ENCODE results near the gene NELFE. TPM values are rescaled to one million over a fixed set of nuclear protein-coding genes. Genes with fewer than 3 reads are reported as not detected.
A peak's percentile ranks its signal among the peaks of the same experiment; 100 is the strongest.

Gene NELFE
- total RNA-seq, 1 donor from 2014 or later = 50.6 TPM

DNA sequence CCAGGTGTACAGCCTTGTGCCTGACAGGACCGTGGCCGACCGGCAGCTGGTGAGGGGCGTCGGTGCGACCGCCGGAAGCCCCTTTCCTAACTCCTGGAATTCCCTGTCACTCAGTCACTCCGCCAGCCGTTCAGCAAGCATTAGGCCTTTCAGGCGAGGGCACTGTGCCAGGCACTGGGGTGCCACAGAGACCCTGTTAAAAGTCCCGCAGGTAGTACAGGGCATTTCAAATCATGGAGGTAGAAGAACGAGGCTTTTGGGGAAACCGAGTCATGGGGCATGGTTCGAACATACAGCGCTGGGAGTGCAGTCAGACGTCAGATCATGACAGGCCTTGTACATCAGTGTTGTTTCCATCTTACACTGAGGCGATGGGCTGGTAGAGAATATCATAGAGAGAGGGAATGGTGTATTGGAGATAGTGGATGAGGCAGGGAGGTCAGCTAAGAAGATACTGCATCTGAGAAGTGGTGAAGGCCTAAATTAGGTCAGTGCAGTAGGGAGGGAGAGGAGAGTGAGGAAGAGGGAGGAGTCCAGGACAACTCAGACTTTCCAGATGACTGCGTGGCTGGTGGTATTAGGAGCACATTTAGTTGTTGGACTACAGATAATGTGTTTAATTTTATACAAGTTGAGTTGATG lies 14.1 kb upstream of the NELFE start:
- Mint-ChIP-seq H3K36me3 (ENCODE audit: low read depth) (peaks cover 10% of the 10 kb centered on the region), H3K4me1 (ENCODE audit: low read depth) (peaks cover 36% of the 10 kb centered on the region), H3K9me3 (ENCODE audit: low read depth) (no peaks in the 10 kb centered on the region)

DNA sequence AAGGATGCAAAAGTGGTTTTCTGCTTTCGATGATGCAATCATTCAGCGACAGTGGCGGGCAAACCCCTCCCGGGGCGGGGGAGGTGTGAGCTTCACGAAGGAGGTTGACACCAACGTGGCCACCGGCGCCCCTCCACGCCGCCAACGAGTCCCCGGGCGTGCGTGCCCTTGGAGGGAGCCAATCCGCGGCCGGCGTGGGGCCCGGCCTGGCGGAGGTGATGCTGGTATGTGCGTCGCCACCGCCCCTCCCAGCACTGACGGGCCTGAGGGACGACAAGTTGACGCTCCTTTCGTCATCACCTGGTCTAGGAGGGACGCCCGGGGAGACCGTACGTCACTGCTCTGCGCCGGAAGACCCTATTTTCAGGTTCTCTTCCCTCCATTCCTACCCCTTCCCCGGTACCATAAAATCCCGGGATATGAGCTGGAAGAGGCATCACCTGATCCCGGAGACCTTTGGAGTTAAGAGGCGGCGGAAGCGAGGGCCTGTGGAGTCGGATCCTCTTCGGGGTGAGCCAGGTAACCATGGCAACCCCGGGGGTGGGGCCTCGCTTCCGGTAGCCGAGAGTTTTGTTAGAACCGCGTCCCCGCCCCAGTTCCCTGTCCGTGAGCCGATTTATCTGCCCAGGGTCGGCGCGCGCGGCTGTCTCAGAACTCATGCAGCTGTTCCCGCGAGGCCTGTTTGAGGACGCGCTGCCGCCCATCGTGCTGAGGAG lies 13.4 kb upstream of the NELFE start, which contains the start of gene DXO:
TSS of gene DXO (minus strand) at position 146 of the 716 bp plus-strand sequence. CDS start 463 bp downstream, outside the sequence.
- H3K9me3 Mint-ChIP-seq (ENCODE audit: low read depth) = no peaks in the 10 kb centered on the region
- DNase-seq (ENCODE audit: low spot score) = peak; percentile 99
- TF ChIP-seq, protein P1, sequence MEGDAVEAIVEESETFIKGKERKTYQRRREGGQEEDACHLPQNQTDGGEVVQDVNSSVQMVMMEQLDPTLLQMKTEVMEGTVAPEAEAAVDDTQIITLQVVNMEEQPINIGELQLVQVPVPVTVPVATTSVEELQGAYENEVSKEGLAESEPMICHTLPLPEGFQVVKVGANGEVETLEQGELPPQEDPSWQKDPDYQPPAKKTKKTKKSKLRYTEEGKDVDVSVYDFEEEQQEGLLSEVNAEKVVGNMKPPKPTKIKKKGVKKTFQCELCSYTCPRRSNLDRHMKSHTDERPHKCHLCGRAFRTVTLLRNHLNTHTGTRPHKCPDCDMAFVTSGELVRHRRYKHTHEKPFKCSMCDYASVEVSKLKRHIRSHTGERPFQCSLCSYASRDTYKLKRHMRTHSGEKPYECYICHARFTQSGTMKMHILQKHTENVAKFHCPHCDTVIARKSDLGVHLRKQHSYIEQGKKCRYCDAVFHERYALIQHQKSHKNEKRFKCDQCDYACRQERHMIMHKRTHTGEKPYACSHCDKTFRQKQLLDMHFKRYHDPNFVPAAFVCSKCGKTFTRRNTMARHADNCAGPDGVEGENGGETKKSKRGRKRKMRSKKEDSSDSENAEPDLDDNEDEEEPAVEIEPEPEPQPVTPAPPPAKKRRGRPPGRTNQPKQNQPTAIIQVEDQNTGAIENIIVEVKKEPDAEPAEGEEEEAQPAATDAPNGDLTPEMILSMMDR (IDR thresholded peaks at IDR 0.05) = no peak
- H3K4me3 Mint-ChIP-seq (ENCODE audit: unreplicated experiment) = peak within 1 kb of the TSS; percentile 96
- H3K27me3 Mint-ChIP-seq (ENCODE audit: low read depth) = no peaks in the 10 kb centered on the region
- peak within 1 kb of the TSS; percentile 100 for H3K27ac Mint-ChIP-seq (ENCODE audit: unreplicated experiment)
- H3K4me1 Mint-ChIP-seq (ENCODE audit: low read depth) = peaks cover 36% of the 10 kb centered on the region
- peaks cover 16% of the 10 kb centered on the region for H3K36me3 Mint-ChIP-seq (ENCODE audit: low read depth)

More for the DNA sequence above, 14.1 kb upstream of the NELFE start:
- Mint-ChIP-seq H3K27ac (ENCODE audit: unreplicated experiment) (peak overlapping the region; percentile 100), H3K4me3 (ENCODE audit: unreplicated experiment) (peak overlapping the region; percentile 96), H3K27me3 (ENCODE audit: low read depth) (no peaks in the 10 kb centered on the region)
- TF ChIP-seq, protein P1 (IDR thresholded peaks at IDR 0.05) = no peak
- DNase-seq (ENCODE audit: low spot score) = no peak

DNA sequence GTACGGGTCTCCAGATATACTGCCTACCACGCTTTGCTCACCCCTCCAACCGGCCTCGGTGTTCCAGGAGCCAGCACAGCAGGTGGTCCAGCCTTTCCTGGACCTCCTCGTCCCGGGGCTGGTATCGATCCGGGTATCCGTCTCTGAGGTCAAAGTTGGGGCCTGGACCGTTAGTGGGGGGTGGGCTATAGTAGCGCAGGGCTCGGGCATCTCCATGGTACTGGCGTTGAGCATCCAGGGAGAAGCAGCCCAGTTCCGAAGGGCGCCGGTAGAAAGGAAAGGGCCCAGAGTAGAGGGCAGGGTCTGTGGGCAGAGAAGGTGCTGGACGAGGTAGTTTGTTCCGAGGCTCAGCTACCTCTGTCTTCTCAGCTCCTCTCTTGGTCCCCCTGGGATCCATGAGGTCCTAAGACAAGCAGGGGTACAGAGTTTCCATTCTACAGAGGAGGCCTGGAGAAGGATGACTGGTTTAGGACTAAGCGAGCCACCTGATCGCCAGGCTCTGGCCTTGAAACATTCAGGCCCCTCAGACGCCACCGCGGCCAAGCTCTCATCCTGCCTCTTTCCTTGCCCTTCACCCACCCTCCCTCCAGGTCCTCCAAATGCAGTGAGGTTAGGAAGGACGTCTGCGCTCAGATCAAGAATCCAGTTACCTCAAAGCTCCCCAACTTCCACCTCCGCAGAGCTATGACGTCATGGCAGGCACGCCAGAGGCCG lies 12.7 kb upstream of the NELFE start:
- Mint-ChIP-seq H3K27me3 (ENCODE audit: low read depth) (no peaks in the 10 kb centered on the region), H3K4me1 (ENCODE audit: low read depth) (peaks cover 36% of the 10 kb centered on the region), H3K27ac (ENCODE audit: unreplicated experiment) (peak overlapping the region; percentile 100), H3K9me3 (ENCODE audit: low read depth) (no peaks in the 10 kb centered on the region), H3K4me3 (ENCODE audit: unreplicated experiment) (peak overlapping the region; percentile 96), H3K36me3 (ENCODE audit: low read depth) (peaks cover 16% of the 10 kb centered on the region)
- DNase-seq (ENCODE audit: low spot score) = peak; percentile 93
- TF ChIP-seq, protein P1 (IDR thresholded peaks at IDR 0.05) = no peak

DNA sequence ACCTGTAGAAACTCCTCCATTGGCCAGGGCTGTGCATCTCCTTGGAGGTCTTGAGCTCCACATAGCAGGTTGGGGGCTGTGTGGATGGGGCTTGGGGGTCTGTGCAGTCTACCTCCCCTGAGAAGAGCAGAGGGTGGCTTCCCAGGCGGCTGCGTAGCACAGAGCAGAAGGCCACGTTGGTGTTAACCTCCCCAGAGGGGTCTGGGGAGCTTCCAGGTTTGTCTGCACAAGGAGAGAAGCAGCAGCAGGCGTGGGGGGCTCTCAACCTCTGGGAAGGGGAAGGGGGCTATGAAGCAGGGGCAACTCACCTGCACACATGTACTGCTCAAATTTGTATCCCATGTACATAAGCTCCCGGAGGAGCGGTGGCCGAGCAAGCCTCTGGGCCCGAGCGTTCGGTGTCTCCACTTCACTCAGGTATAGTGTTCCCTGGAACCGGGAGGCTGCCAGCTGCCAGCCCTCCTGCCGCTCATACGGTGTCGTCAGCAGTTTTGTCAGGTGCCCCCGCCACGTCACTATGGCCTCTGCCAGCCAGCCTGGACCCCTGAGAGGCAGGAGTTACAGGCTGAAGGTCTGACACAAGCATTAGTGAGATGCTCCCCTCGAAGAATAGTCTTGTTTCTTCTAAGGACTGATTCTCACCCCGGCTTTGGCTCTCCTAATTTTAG lies 12.0 kb upstream of the NELFE start:
- peak overlapping the region; percentile 100 for H3K27ac Mint-ChIP-seq (ENCODE audit: unreplicated experiment)
- peaks cover 18% of the 10 kb centered on the region for H3K36me3 Mint-ChIP-seq (ENCODE audit: low read depth)
- peaks cover 36% of the 10 kb centered on the region for H3K4me1 Mint-ChIP-seq (ENCODE audit: low read depth)
- no peaks in the 10 kb centered on the region for H3K9me3 Mint-ChIP-seq (ENCODE audit: low read depth)
- DNase-seq (ENCODE audit: low spot score) = peak; percentile 86
- no peaks in the 10 kb centered on the region for H3K27me3 Mint-ChIP-seq (ENCODE audit: low read depth)
- TF ChIP-seq, protein P1 (IDR thresholded peaks at IDR 0.05) = no peak
- peak overlapping the region; percentile 96 for H3K4me3 Mint-ChIP-seq (ENCODE audit: unreplicated experiment)

Data from chondrocyte (in vitro differentiated cells).